Glomerular visceral epithelial cell (primary cell): Measurements from ENCODE around the gene SSB.
A peak's percentile ranks its signal among the peaks of the same experiment; 100 is the strongest.
"Not testable (repeated sequence)": the region's sequence is repeated elsewhere in the genome, so short reads cannot be mapped to it uniquely, and the experiment has no call there.

ENCODE experiments used
- DNase-seq: peaks from one replicate; pipeline ENCODE4 v3.0.0-alpha.2; 2016; ENCODE audit errors: extremely low spot score

The SSB gene

GRCh38 chr2:169781249-169782013, 17.2 kb upstream of the SSB start:
- no peak for DNase-seq

DNA sequence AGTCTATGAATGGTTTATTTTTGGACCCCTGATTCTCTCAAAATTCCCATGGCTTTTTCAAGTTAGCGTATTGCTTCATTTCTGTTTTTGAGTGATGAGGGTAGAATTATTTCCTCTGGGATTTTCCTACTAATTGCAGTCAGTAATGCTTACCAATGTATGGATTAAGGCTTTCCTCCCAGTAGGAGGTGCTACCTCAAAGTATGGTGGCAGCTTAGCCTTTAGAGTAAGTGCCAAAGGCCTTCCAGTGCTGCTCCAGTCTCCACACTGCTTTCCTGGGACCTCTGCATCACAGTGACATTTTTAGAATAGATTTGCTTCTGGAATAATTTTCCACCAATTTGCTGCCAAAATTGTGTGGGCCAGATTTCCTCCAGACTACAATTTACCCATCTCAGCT, 16.2 kb upstream of the SSB start:
- DNase-seq, result no peak

- DNase-seq, result no peak
Observed at GRCh38 chr2:169790581-169790980, 8.1 kb upstream of the SSB start.

DNA sequence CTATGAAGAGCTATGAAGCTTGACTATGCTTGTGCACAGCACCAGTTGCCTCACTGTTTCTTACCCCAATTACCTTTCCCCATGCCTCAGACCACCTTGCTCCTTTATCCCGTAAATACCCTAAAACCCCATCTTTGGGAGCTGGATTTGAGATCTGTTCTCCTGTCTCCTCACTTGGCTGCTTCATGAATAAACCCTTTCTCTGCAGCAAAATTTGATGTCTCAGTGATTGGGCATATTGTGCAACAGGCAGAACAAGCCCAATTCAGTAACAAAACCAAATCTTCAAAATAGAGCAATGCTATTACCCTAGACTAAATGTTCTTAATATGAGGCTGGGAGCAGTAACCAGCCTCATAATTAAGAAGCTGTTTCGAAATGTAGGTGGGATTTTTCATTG, 3.5 kb upstream of the SSB start:
- DNase-seq, result no peak

DNA sequence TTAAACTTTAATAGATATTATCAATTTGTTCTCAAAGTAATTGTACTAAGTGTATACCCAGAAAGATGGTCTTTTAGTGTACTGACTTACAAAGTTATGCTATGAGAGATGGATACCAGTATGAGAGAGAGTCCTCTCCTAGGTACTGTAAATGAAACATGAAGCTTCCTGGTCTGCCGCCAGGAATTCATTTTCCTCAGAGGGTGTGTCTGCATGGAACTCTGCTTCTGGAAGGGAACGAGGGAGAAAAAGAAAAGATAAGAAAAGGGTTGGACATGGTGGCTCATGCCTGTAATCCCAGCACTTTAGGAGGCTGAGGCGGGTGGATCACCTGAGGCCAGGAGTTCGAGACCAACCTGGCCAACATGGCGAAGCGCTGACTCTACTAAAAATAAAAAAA, 2.2 kb upstream of the SSB start:
- no peak for DNase-seq

GRCh38 chr2:169797601-169798000, 1.1 kb upstream of the SSB start:
- no peak for DNase-seq

DNA sequence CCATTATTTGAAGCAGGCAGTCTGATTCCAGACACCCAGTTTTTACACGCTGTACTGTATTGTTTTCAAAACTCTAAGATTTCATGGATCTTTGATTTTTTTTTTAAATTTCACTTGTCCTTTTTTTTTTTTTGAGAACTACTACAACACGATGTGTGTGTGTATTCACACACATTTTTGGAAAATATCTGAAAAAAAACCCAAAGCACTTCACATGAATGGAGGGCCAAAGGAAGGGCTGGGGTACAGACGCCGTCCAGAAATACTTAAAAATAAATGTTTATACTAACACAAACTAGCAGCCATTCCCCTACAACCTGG, 314 bp upstream of the SSB start:
- no peak for DNase-seq

DNA sequence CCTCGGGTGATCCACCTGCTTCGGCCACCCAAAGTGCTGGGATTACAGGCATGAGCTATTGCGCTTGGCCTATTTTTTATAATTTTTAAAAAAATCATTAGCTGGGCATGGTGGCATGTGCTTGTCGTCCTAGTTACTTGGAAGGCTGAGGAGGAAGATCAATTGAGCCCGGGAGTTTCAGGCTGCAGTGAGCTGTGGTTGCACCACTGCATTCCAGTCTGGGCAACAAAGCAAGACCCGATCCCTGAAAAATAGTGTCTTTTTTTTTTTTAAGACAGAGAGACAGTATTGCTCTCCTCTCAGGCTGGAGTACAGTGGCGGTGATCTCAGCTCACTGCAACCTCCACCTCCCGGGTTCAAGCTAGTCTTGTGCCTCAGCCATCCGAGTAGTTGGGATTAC, 4.8 kb downstream of the SSB start:
- no peak for DNase-seq

GRCh38 chr2:169806586-169806985, 7.9 kb downstream of the SSB start:
- no peak for DNase-seq

GRCh38 chr2:169808221-169808620, 9.6 kb downstream of the SSB start:
- DNase-seq, result no peak

DNA sequence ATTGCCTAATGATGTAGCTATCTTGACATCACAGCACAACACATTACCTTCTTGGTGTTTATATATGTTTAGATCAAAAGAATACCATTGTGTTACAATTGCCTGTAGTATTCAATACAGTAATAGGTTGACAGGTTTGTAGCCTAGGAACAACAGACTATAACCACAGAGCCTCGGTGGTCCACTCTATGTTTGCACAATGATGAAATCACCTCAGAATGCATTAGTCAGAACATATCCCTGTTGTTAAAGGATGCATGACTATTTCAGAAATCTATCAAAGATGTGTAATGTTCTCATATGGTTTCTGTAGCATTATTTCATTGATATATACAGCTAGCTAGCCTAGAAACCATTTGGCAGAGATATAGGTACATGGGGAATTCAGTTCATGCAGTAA, 17.2 kb downstream of the SSB start:
- peak; percentile 85 for DNase-seq

- DNase-seq, result not testable (repeated sequence)
Observed at GRCh38 chr2:169816961-169817360, 18.3 kb downstream of the SSB start.

DNA sequence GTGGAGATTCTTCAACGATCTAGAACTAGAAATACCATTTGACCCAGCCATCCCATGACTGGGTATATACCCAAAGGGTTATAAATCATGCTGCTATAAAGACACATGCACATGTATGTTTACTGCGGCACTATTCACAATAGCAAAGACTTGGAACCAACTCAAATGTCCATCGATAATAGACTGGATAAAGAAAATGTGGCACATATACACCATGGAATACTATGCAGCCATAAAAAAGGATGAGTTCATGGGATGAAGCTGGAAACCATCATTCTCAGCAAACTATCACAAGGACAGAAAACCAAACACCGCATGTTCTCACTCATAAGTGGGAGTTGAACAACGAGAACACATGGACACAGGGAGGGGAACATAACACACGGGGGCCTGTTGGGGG, 18.7 kb downstream of the SSB start:
- DNase-seq, result not testable (repeated sequence)

DNA sequence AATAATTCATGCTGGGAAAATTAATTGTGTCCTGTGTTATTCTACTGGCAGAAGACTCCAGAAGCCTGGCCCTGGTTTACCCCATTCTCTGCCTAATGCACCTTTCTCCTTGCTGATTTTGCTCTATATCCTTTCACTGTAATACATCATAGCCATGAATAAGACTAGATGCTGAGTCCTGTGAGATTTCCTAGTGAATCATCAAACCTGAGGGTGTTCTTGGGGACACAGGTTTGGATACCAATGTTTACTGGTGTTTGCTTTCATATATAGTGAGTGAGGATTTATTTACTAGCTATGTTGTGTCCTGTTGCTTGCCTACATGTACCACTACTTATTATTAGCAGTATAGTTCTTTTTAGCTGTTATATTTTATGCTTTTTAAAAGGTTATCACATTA, 19.6 kb downstream of the SSB start:
- DNase-seq, result no peak

GRCh38 chr2:169819106-169819505, 20.4 kb downstream of the SSB start:
- no peak for DNase-seq

DNA sequence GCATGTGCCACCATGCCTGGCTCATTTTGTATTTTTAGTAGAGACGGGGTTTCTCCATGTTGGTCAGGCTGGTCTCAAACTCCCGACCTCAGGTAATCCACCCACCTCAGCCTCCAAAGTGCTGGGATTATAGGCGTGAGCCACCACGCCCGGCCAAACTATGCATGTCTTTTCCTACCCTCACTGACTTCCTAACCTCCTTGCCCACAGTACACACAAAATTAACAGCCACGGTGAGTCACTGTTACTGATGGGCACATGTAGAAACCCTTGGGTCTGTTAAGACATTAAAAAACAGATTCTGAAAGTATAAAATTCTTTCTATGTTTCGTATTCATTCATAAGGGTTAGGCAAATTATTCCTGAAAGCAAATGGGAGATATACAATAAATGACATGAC, 21.4 kb downstream of the SSB start:
- DNase-seq, result peak; percentile 45

DNA sequence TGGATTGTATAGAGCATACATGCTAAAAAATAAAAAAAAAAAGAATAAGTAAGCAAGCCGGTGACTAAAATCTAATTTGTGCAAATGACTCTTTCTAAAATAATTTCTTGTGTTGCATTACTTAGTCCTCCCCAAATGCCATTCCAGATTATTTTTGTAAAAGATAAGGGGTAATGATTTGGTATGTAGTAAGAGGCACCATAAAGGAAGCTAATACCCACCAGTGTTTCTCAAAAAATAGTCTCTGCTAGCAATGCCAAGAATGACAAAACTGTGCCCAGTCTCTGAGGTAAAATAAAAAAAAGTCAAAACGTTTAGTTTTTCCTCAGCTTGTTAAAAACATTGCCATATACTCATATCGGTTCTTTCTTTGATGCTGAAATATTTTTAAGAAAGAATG, 23.4 kb downstream of the SSB start:
- DNase-seq, result no peak

GRCh38 chr2:169822785-169823392, 24.2 kb downstream of the SSB start:
- no peak for DNase-seq

DNA sequence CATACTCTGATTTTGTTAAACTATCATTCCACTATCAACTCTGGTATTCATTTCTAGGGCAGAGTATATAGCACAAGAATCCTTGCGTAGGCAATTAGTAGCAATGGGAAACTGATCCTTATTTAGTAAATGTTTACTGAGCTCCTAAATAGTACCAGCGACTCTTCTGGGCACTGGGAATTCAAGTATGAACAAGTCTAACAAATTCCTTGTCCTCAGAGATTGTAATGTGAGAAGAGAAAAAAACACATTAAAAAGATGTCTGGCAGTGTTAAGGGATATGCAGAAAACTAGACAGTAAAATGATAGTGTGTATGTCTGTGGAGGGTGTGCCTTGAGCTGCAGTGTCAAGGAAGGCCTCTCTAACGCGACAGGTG, 25.3 kb downstream of the SSB start:
- no peak for DNase-seq

GRCh38 chr2:169824373-169825333, 26.0 kb downstream of the SSB start, which contains the start of gene METTL5:
Gene METTL5, minus strand, starts transcription at chr2:169824905. Its CDS starts 308 bp downstream, at chr2:169824597.
- peak; percentile 86 for DNase-seq

DNA sequence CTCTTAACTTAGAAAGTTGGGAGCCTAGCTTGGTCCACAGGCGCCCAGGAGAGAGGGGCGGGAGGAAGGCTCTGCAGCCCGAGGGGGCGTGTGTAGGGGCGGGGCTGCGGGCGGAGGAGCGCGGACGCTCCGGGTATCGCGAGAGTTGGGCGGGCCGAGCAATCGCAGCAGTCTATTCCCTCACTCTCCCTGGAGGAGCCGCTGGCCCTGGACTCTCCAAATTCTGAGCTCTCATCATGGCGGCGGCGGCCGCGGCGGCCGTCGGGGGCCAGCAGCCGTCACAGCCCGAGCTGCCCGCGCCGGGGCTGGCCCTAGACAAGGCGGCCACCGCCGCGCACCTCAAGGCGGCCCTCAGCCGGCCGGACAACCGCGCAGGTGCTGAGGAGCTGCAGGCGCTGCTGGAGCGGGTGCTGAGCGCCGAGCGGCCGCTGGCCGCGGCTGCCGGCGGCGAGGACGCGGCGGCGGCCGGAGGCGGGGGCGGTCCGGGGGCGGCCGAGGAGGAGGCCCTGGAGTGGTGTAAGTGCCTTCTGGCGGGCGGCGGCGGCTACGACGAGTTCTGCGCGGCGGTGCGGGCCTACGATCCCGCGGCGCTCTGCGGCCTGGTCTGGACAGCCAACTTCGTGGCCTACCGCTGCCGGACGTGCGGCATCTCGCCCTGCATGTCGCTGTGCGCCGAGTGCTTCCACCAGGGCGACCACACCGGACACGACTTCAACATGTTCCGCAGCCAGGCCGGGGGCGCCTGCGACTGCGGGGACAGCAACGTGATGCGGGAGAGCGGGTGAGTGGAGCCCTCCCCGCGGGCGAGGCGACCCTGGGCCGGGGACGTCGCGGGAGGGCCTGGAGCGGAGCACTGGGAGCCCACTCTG, 28.8 kb downstream of the SSB start, which contains the start of gene UBR3:
TSS of gene UBR3 (plus strand) at position 183 of the 869 bp plus-strand sequence. CDS start at position 237, 54 bp downstream.
- DNase-seq, result peak; percentile 95
